HCEC 1CT (cell line): ENCODE data around the gene CALHM3.

Source experiments
- DNase-seq: peaks from one replicate; pipeline ENCODE4 v3.0.0-alpha.2; 2017

CALHM3 gene

DNA sequence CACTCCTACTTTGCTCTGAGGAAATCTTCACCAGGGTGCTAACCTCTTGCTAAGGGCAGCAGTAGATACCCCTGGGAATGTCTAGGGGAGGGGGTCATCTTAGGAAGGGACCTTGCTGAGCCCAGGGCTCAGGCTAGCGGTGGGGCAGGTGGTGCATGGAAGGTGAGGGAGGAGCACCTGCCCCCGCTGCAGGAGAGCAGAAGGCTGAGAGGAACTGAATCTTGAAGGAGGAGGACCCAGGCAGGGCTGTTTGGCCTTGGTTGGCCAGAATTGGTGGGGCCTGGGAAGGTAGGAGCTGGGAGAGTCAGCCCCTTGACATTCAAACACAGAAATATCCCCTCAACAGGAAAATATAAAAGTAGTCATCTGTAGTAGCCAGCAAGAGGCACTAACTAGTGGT lies 7.0 kb downstream of the CALHM3 start:
- no peak for DNase-seq

DNA sequence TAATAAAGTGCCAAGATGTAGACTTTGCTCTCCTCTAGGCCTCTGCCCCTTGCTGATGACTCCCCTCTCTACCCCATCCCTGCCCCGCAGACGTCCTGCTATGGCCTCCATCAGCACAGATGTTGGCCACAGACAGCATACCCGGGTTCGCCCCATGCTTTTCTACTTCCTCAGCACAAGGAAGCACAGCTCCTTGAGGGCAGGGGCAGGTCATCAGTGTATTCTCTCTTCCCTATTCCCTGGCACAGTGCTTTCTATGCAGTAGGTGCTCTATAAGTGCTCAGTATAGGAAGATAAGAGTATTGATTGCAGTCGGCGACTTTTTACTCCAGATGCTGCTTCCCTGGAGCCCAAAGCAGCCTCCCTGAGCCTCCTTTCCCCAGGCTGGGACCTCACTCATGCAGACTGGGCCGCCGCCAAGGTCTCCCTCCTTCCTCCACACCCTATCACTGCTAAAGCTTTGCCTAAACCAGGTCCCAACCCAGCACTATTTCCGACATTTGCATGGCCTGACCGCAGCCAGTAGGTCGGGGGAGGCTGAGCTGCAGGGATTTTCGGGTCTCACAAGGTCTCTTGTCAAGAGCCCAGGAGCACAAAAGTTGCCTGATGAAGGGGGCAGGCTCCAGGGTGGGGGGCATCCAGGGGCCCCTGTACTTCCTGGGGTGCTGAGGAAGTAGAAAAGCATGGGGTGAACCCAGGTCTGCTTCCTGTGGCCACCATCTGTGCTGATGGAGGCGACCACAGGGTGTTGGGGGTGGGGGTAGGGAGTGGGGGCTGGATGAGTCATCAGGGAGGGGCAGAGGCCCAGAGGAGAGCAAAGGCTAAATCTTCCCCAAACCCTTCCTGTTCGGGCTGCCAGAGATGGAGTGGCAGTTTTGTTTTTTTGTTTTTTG lies 8.0 kb downstream of the CALHM3 start:
- peak; percentile 41 for DNase-seq

DNA sequence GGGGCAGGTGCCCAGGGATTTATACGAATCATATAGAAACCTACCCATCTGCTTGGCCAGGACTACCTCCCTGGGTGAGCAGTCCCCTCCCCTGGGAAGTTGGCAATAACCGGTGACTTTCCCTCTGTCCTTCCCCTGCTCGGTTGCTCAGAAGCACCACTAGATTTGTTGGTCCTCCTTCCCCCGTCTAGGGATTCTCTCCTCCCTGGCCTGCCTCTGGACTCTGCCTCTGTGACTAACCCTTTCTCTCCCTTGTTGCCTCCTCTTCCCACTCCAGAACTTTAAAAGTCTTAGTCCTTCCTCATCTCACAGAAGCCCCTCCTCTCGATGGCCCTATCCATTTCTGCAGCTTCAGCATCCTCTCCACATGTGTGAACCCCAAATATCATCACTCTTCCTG lies 9.8 kb downstream of the CALHM3 start:
- no peak for DNase-seq

DNA sequence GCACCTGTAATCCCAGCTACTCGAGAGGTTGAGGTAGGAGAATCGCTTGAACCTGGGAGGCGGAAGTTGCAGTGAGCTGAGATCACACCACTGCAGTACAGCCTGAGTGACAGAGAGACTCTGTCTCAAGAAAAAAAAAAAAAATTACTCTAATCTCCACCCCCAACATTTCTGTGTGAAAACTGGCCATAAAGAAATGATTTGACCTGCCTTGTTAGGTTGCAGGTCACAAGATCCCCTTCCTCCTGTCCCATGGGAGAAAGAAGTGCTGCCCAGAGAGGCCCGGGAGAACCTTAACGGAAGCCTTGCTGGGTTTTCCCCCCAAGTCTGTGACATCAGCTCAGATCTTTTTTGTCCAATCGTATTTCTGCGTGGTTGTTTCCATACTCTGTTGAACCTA lies 11.6 kb downstream of the CALHM3 start:
- no peak for DNase-seq

DNA sequence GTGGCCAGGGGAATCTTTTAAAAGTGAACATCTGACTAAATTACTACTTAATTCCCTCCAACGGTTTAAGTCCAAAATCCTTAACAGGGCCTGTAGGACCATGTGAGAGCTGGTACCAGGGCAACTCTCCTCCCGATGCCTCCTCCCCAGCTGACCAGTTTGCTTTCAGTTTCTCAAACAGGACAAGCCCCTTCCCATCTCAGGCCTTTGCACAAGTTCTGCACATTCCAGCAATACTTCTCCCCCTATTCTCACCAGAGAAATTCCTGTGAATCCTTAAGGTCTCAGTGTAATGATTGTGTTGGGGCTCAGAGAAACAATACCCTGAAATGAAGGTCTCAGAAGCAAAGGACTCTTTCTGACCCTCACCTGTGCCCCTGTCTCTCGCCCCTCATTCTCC lies 12.3 kb downstream of the CALHM3 start:
- DNase-seq, result no peak

DNA sequence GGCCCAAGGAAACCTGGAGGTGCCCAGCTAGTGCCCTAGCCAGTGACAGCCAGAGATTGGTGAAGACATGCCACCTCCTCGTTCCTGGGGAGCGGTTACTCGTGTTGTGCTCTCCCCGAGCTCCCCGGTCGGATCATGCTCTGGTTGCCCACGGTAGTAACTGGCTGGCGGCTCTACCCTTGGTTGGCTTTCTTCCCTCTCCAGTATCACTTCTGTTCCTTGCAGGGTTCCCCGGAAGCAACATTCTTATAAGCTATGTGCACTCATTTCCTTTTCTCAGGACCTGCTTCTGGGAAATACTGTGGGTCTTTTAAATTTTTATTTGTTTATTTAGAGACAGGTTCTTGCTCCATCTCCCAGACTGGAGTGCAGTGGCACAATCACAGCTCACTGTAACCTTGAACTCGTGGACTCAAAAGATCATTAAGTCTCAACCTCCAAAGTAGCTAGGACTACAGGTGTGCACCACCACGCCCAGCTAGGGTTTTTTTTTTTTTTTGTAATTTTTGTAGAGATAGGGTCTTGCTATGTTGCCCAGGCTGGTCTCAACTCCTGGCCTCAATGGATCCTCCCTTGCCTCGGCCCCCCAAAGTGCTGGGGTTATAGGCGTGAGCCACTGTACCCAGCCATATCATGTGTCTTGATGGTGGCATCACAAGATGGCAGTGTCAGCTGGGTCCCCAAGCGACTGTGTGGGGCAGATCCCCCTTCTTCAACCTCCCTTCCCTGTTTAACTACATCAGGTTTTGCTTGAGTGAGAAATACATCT lies 13.4 kb downstream of the CALHM3 start:
- no peak for DNase-seq

DNA sequence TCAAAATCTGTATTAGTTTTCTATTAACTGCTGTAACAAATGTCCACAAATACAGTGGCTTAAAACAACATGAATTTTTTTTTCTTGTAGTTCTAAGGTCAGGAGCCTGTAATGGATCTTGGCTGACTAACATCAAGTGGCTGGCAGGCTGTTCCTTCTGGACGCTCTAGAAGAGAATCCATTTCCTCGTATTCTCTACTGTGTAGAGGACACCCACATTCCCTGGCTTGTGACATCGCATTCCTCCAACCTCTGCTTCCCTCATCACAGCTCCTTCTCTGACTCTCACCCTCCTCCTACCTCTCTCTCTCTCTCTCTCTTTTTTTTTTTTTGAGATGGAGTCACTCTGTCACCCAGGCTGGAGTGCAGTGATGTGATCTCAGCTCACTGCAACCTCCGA lies 15.5 kb downstream of the CALHM3 start:
- peak; percentile 15 for DNase-seq

DNA sequence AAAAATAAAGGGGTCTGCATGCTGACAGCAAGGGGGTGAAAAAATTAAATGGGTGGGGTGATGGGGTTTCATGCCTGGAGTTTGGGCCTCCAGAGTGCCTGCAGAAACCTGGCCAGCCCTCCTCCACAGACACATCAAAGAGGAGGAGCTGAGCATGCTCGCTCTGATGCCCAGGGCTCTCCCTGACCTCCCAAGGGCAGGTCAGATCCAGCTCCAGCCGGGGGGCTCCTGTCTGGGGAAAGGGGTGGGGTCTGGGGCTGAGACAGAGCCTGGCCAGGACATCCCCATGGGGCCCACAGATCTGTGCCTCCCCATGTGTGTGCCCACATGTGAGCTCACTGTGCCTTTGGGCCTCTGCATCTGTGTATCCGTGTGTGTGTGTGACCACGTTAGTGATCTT lies 19.4 kb downstream of the CALHM3 start:
- no peak for DNase-seq

DNA sequence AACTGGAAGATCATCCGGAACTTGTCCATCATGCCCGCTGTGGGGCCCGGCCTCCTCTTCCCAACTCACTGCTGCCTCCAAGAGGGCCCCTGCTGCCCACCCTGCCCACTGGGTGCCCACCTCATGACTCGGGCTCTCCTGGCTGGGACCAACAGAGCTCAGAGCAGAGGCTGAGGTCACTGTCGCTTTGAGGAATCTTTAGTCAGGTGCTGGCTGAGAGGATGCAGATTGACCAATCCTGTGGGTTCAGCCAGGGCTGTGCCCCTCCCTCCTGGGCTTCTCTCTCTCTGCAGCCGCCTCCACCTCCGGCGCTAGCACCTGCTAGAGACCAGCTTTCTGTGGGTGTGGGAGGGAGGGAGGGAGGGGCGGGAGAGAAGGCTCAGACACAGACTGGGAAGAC lies 20.3 kb downstream of the CALHM3 start, which contains the start of gene CALHM1:
CALHM1 (minus strand) TSS at position 181 of the 400 bp plus-strand sequence; CDS start at position 32, 149 bp downstream.
- DNase-seq, result no peak

DNA sequence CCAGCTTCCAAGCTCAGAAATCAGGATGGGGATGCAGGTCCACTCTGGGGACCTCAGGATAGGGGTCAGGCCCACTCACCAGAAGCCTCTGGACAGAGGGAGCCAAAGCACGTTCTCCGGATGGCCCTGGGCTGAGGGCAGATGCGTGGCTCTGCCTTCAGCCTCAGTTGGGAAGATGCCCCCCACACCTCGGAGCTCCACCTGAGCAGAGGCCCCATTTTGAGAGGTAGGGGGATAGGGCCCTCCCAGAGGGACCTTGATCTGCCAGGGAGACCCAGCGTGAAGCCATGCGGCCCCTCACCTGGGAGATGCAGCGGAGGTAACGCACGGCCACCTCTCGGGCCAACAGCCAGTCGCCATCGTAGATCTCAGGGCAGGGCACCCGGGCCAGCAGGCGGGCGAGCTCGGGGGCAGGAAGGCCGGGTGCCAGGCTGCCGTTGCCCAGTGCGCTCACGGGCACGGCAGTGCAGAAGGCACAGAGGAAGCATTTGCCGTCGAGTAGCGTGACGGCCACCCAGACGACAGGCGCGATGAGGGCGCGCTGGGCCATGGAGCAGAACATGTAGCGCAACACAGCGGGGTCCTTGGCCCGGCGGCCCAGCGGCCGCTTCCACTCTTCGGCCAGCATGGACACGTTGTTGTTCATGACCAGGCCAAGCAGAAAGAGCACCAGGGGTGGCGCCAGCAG lies 21.0 kb downstream of the CALHM3 start:
- DNase-seq, result no peak

DNA sequence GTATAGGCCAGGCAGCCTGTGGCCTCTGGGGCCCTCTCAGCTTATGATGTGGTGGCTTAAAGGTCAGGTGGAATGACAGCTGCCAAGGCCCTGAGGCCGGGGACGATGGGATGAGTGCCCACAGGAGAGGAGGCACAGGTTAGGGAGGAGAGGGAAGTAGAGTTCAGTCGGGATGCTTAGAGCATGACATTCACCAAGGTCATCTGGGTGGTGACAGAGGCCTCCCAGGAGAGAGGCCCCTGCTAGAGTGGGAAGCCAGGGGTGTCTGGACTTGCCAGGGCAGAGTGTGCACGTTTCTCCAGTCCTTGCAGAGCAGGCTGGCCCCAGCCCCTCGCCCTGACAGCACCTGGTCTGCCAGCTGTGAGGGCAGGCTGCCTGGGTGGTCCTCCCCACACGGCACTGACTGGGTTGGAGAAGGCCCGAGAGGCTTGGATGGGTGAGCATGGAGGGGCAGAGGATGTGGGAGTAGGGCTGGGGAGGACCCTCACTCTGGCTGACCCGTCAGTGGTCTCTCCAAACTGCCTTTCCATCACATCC lies 21.8 kb downstream of the CALHM3 start:
- DNase-seq, result no peak

DNA sequence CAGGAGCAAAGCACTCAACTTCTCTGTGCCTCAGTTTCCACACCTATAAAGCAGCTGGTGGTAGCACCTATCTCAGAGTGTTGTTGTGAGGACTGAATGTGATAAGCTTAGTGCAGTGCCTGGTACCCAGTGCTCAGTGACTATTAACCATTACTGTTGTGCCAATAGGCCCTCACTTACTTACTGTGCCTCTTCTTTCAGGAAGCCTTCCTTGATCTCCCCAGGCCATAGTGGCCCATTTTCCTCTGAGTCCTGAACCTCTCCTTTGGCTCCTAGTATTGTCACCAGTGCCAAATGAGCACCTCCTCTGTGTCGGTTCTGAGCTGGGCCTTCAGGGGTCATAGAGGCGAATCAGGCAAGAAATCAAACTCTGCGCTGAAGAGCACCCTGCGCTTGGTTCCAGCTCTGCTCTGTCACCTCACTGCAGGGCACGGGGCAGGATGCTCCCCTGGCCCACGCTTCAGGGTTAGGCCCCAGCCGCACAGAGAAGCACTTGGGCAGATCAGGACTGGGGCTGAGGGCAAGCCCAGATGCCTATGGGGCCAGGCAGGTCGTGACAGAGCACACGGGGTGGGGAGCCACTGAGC lies 22.9 kb downstream of the CALHM3 start:
- no peak for DNase-seq

DNA sequence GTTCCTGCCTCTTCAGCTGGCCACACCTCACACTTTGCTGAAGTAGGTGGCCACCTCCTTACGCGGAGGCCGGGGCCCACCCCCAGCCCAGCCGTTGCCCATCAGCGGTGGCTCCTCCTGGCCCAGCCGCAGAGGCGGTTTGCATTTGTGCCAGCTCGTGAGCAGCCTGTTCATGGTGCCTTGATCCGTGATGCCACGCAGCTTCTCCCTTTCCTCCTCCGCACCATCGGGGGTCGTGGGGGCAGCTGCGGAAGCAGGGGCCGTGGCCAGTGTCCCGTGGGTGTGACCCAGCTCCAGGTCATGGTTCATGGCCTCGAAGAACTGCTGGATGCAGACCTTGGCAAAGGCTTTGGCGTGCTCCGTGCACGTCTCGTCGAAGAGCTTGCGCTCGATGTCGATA lies 23.8 kb downstream of the CALHM3 start:
- DNase-seq, result no peak

DNA sequence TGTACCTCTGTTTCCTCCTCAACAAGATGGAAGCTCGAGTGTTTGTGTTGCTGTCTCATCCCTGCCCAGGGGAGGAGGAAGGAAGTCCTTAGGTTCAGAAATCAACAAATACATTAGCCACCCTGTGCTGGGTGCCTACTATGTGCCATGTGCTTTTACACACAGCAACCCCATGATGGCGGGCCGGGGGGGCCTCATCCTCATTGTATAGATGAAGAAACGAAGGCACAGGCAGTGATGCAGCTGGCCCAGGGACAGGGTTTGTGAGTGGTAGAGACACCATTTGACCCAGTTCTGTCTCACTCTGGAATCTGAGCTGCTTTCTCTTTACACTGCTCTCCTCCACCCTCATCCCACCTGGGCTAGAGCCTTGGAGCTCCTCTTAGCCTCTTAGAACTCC lies 25.0 kb downstream of the CALHM3 start:
- no peak for DNase-seq

DNA sequence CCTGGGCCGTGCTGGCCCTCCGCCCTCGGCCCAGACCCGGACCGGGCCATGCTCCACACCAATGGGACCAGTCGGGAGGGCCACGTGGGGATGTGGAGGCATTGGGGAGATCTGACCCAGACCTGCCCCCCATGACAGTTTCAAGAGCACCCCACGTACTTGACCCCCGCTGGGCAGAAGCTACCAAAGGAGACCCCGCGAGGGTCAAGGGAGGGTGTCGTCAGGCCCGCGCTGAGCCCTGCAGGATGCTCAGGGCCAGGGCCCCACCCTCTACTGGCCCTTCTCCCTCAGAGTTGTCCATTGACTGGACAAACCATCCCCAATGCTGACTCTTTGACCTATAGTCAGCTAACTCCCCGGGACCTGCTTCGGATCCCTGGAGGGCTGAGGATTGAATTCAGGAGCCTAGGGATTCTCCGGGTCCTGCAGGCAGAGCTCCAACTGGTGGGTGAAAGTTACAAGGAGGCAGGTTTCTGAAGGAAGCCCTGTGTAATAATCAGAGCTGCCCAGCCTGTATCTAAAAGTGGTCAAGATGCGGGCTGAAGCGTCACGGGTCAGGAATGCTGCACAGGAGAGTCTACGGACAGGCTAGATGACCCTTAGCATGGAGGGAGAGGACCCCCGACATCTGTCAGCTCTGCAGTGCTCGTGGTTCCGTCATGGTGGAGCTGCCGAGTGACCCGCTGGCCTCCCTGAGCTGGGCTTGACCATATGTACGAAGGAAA lies 26.4 kb downstream of the CALHM3 start:
- no peak for DNase-seq

DNA sequence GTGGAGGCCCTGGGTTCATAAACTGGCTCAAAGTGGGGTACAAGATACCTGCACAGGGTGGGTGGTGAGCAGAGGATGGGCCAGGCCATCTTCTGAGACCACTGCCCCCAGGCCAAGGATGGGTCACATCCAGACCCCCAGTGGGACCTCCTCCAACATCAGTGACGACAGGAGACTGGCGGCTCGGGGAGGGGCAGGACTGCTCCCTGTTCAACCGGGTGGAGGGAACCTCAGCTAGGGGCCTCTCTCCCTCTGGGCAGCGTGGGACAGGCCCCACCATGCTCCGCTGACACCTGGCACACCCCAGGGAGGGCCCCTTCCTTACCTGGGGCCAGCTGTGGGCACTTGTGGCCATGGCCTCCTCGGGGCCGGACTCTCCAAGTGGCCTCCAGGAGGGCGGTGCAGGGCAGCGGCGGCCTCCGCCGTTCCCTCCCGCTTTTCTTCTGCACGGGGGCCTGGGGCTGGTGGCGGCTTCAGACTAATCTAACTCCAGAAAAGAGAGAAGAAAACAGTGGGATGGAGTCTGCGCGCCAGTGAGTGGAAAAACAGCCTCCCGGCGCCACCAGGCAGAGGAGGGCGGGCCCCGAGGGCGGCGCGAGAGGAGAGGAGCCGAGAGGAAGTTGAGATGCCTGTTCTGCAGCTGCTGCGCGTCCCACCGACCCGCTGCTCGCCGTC lies 27.1 kb downstream of the CALHM3 start, which contains the start of gene CALHM2:
CALHM2 (minus strand) TSS at position 540 of the 675 bp plus-strand sequence. CDS start 2,429 bp downstream, outside the sequence.
- DNase-seq, result peak; percentile 46

DNA sequence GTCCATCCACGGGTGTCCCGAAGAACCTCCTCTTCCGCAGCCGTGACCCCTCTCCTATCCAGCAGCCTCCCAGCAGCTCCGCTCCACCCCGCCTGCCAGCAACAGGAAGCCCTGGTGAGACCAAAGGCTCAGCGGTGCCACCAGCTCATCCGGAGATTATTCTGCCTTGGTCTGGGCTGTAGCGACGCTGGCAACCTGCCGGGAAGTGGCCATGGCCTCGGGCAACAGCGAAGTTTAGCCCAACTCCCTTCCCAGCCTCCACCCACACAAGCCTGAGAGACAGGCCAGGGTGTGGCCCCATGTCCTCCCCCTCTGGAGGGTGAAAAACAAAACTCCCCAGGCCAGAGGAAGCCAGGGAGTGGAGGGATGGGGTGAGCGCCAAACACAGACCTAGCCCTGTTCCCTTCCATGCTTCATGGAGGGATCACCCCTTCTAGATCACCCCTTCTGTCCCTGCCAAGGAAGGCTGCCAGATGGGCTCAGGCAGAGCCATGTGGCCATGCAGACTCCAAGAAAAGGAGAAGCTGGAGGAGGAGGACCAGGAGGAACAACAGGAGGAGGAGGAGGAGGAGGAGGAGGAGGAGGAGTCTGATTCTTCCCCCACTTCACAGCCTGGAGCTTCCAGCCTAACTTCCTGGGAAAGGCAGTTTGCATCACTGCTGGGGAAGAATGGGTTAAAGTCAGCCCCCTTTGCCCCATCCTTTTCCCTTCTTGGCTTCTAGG lies 27.8 kb downstream of the CALHM3 start:
- DNase-seq, result peak; percentile 38

DNA sequence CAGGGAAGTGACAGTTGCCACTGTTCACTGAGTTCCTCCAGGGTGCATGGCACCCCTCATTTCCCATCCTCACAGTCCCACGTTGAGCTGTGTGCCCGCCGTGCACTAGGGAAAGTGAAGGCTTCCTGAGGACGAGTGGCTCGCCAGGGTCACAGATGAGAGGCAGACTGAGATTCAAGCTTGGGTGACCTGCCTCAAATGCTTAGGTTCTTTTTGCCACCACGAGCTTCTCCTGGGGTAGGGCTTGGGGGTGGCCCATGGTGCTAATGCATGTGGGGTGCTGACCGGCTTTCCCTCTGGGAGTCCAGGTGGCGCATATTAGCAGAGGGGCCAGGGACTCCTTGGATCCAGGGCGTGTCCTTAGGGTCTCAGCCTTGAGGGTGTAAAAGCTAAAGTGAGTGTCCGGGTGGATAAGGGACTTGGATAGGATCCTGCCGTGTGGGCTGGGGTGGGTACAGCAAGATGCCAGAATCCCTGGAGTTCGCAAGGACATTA lies 28.8 kb downstream of the CALHM3 start:
- no peak for DNase-seq

DNA sequence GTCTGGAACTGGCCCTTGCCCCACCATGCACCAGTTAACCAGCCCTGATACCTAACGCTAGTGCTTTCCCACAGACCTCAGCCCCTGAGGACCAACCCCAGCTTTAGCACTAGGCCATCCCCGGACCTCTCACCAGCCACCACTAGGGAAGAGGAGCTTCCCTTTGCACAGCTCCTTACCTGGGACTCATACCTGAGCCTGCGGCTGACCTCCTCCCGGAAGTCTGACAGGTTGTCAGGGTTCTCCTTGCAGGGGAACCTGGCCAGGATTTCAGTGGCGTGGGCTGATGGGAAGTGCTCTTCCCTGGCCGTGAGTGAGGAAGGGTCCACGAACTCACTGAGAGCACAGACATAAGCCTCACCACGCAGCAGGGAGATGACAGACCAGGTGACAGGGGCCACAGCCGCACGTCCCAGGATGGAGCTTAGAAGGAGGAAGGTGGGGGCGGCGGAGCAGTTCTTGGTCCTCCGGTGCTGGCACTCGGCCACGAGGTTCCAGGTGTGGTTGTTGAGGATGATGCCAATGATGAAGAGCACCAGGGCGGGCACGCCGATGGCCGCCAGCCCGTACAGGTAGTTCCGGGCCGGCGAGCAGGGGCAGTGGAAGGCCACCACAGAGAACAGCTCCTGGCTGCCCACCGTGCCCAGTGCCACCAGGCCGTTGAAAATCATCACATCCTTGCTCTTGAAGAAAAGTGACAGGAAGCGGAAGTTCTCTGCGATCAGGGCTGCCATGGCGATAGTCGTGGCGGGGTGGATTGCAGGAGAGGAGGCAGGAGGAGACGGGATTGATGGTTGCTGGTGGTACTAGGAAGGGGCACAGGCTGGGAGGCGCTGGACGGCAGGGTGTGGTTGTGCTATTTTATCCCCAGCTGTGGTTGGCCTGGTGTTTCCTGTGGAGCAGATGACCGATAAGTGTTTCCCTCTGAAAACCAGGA lies 29.6 kb downstream of the CALHM3 start:
- DNase-seq, result no peak
